CD4-positive, alpha-beta T cell treated with Interleukin-17A for 1 hour (primary cell): ENCODE results near the gene NRCAM.

Experiments used
- DNase-seq: peaks from one replicate; pipeline ENCODE4 v3.0.0-alpha.2; 2020

Gene NRCAM

DNA sequence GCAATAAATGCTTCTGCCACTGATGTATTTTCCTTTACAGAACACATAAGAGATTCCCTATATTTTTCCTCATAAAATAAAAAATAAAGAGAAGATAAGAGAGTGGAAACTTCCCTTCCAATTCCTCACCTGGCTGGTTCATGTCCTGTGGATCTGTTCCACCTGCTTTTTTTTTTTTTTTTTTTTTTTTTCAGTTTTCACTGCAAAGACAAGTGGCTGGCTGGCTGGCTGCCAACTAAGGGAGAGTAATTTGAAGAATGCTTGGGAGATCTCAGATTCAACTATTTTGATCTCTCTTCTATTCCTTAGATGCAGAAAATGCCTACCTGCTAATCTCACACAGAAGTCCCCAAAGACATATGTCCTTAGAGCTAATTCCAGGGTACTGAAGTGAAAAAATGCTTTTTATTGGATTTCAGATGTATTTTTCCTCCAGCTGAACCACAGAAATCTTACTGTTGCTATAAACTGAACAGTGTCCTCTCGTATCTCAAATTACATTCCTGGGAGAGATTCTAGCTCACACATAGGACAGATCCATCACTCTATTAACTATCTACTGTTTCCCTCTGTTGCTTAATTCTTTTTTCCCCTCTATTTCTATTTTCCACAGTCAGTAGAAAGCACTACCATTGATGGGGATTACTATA is 120.8 kb downstream of the NRCAM start:
- no peak for DNase-seq

DNA sequence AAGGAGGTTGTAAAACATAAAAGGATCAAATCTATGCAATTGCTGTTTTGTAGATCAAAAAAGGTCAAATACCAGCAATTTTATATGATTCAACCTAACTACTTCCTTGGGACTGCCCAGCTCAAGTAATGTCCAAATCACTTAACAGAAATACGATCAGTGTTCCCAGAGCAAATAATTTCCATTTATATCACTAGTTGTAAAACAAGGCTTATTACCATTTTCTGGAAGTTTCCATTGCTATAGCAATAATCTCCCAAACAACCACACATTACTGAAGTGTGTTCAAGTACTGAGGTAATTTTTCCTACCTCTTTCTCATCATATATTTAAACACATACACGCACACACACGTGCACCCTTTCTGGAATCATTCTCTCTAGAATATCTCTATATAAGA is 123.3 kb downstream of the NRCAM start:
- no peak for DNase-seq

DNA sequence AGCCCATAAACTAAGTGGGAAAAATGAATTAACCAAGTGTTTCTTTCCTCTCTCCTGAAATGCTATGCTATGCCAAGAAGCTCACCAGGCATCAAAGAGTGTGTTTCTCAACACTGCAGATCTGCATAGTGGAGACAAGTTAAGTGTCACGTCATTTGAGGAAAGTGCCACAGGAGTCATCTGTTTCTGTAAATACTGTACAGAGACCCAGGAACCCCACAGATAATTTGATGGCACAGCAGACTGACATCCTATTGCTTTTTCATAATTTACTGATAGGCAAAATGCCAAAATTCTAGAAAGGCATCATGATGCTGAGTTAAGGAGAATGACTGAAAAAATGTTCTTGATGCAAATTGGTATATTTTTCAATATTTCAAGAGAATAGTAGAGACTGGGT is 124.3 kb downstream of the NRCAM start:
- no peak for DNase-seq

DNA sequence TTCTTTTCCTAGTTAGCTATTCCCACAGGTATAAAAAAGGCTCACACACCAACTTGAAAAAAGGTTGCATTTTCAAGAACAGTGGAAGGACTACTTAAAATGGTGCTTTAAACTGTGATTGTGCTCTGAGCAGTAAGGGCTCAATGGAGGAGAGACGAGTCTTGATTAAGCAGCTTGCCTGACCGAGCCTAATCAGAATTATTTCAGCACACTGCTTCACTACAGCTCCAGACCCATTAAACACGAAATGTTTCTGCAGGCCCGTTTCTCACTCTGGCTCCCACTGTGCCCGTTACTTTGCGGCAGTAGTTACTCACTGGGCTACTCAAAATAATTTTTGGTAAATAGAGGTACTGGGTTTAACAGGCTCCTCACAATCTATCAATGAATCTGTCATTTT is 126.0 kb downstream of the NRCAM start:
- DNase-seq = no peak

DNA sequence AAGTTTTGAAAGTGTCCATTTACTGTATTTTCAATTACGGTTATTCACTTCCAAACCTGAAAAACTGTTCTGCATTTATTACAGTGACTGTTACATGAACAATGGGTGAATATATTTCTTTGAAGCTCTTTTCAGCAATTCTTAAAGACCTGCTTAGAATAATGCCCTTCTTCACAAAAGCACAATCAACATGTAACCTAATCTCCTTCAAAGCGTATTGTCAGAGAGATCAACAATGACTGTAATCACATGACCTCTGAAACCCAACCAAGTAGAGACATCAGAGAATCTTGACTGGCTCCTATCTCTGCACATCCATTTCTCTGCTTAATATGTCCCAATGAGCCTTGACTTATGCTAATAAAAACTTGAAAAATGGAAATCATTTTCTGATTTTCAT is 126.7 kb downstream of the NRCAM start:
- DNase-seq = no peak

DNA sequence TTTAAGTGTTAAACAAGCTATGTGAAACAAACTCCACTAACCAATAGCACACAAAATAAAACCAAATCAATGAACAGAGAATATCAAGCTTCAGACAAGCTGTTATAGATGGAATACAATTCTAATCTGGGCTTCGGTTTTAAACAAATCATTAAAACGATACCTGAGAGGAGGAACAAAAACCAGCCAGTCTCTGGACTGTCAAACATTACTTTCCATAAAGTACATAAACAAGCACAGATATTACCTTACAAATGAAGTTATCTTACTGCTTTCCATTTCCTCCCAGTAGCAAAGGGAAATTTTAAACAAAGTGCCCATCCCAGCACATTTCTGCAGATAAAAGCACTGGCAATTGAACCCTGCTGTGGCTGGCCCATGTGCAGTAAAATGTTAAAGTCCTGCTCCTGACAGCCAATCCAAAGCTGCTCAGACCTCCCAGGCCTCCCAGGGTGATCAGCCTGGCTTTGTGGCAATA is 128.0 kb downstream of the NRCAM start:
- DNase-seq = no peak

DNA sequence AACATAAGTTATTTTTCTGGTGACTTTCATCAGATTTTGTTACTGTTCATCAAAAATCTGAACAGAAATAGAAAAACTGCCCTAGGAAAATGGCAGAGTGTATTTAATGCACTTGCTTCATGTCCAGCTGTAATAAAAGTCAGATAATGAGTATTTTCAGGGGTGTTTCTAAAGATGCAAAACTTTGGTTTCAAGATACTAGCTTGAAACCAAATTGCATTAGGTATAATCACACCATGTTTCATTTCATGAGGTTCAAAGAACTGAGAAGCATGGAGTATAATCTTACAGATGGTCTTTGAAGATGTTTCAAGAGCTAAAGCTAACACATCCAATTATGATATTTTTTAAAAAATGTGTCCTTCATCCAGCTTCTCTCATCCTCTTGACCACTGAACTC is 128.9 kb downstream of the NRCAM start:
- DNase-seq = no peak

DNA sequence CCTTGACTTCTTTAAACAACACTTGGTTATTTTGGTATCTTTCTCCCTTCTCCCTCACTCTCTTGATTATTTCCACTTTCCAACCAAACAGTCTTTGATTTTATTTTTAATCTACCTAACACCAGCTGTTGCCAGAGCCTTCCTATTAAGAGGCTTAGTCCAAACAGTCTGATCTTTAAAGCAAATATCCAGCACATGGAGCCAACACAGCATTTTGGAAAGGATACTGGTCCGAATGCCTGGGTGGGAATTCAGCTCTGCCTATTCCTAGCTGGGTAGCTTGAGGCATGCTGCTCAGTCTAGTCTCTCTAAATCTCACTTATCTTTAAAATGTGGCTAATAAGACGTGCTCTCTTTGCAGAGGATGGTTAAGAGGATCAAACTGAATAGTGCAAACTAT is 129.3 kb downstream of the NRCAM start:
- DNase-seq = no peak

DNA sequence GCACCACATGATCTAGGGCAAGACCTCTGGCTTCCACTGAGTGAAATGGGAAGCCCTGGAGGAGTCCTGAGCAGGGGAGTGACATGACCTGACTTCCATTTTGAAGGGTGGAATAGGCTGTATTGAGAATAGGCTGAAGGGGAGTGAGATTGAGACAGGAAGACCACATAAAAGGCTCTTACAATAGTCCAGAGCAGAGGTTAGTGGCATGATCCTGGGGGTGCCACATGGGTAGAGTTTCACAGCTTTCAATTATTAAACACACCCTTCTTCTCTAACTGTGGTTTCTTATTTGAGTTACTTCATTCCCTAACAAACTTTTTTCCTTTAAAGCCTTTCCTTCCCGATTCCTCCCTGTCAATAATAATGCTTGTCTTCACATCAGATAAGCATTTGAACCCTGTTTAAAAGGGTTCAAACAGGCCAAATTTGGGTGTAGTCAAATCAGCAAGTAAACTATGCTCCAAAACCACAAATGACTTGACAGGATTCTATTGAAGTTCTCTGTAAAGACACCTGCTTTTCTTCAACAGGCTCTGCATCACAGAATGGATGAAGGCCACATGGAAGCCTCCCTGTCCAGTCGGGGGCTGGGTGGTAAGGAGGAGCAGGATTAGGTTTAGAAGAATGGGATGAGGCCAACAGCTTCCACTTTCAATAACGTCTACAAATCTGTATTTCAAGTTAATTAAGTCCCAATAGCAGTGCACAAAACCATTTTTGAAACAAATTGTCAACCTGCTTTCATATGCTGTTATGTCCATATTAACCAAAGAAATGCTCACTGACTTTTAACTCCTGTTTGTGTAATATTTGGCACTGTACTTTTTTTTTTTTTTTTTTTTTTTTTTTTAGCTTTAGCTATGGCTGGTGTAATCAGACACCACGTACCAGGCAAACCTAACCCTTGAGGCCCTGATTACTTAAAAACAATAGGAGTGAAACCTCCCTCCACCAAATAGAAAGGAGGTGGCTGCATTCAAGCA is 131.9 kb downstream of the NRCAM start:
- DNase-seq = no peak

DNA sequence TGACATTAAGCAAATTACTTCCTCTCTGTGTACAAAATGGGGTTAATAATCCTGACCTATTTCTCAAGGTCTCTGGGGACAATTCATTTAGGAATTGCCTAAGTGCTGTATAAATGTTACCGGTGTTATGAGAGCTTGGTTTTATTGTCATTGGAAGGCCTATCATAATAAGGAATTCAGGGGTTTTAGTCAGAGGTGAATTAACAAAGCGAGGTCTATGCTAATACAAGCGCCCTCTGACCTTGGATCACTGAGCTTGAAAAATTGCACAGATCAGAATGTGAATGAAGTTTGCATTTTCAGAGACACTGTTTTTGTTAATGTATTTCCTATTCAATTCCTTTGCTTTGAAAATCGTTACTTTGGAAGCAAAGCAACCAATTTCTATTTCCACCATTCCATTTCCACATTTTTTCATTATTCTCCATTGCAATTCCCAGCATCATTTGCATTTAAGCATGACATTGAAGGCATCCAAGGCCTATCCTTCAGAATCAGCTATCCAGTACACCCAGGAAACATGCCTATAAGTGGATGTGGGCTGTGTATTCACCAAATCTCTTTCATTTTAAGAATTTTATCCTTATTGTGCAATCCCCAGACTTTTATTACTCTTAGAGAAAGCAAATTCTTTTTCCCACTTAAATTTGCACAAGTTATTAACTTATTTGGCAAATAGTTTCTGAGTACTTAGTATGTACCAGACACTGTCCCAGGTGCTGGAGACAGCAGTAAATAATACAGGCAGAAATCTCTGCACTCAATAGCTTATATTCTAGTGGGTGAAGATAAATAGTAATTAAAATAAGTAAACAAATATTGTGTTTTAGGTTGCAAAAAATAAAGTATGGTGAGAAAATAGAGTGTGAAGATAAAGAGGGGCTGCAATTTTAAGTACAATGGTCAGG is 133.1 kb downstream of the NRCAM start:
- DNase-seq = no peak

DNA sequence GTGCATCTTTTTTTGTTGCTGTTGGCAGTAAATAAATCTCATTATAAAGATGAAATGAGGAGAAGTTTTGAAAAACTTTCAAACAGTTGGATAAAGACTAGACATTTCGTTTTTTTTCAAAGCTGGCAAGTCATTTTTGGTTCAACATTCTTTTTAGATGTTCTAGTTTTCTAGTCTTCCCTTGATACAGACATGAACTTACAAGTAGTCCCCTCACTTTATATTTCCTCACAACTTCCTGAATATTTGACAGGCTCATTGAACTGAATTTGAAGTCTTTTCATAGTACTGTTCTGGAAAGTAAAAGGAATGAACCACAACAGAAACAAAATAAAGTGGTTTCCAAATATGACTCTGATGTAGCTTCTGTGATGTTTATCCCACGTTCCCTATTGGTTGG is 134.2 kb downstream of the NRCAM start:
- DNase-seq = no peak

DNA sequence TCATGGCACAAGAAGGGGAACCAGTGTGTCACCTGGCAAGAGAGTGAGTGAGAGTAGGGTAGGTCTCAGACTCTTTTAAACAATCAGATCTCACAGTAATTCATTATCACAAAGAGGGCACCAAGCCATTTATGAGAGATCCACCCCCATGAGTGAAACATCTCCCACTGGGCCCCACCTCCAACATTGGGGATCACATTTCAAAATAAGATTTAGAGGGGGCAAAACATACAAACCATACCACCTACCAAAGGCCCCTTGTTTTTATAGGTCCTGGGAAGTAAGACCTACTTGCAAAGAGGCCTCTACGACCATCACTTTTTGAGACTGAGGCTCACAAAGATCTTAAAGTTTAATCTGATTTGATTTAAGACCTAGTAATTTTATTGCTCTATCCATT is 134.9 kb downstream of the NRCAM start:
- DNase-seq = no peak

DNA sequence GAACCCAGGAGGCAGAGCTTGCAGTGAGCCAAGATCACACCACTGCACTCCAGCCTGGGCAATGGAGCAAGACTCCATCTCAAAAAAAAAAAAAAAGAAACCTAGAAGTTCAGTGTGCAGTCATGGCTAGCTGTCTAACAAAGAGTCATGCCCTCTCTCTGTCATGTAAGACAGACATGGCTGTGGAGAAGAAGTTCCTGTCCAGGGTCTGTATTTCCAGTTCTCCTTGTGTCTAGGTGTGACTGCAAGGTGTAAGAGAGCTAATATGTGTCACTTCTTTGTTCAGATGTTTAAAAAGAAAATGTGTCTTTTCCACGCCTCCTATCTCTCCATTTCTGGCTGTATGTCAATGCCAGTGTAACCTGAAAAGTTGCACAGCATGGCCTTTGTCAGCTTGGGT is 139.5 kb downstream of the NRCAM start:
- no peak for DNase-seq

DNA sequence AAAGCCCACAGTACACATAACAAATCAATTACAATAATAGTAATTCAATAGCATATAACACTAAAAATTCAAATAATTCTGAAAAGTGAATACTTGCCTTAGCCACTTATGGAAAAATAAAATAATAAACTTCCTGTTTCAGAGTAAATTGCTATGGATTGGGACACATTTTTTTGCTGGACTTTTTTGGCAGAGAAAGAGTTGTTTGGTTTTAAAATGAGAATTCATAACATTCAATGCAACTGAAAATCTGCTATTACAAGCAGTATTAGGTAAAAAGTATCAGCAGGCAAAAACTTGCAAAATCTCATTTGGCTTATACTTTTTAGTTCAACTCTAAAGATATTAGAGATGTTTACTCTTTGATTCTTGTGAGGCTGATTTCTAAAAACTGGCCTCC is 141.7 kb downstream of the NRCAM start:
- DNase-seq = no peak

DNA sequence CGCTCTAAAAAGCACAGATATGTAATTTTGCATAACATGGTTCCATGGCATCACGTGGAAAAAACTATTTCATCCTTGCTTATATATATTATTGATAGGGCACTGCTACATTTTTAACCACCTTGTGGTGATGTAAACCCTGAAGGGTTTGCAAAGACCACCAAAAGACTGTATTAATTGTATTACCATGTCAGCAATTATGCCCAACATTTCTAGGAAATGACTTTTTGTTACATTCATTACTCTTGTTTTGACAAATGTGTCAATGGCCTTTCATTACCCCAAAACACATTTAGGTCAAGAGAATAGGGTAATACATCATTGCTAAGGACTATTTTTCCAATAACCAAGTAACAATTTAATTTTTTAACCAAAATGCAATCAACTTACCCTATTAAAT is 142.2 kb downstream of the NRCAM start:
- no peak for DNase-seq

DNA sequence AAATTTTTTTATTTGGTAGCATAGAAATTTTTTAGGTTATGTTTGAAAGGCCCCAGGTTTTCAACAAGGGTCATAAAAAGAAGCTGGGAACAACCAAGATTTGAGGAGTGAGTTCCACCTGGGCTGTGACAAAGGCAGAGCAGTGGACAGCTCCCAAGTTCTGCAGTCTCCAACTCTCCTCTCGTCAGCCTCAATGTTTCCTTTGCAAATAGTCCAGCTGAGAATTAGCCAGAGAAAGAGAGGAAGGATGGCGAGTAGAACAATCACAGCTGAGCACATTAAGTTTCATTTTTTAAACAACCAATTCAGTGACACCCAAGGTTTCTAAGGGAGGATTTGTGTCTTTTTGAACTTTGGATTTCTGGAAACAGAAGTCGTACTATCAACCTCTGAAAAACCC is 143.2 kb downstream of the NRCAM start:
- no peak for DNase-seq

DNA sequence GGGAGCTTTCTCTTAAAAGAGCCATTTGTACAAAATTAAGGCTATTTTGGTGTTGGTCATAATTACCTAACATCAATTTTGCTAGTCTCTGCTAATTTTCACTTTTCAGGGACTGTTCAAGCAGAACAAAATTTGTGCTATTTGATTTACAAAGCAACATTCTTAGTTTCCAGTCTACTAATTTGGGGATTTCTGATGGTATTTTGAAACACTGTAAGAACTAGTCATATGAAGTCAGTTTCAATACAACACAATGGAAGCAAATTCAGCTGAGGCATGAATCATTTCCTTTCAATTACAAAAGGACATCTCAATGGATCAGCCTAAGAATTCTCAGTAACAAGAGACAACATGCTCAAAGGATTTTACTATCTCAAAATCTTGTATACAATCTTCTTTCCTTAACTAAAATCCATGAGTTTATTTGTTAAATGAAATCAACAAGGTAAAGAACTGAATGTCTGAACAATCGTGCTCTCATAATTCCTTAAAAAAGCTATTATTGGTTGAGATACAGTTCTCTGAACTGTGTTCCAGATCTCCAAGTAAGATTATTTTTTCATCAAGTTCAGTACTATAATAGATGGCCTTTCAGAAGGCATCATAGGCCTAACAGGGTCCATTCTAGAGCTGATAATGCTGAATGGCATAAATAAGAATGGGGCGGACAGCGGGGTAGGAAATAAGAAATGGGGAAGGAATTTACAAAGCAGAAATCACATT is 144.6 kb downstream of the NRCAM start:
- no peak for DNase-seq

DNA sequence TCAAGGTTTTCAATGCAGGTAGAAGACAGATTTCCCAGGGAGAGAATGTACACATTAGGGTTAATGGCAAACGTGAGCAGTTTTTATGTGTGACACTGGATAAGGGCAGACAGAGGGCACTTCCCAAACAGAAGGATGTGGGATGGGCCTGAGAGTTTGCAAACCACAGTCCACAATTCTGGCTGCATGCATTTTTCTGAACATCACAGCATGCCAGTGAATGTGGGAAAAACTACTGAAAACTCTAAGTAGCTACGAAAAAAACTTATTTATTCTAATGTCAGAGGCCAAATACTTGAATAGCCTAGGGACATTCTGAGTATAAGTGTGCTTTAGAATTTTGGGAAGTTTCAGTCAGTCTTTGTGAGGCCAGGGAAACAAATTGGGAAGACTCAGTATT is 145.9 kb downstream of the NRCAM start:
- DNase-seq = no peak

DNA sequence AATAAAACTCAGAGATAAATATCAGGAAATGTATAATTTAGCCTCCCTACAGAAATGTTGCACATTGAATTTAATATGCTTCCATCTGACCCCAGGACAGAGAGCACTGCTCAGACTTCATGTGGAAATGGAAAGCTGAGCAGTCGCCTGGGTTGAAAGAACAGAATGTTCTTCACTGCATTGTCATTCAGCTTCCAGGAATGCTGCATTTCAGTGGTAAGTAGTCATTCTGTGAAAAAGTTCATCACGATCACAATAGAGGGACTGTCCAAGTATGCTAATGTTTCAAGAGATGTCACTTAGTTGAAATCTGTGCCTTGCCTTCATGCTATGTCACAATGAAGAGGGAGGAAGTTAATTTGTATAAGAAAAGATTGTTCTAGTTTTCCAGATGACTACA is 147.3 kb downstream of the NRCAM start:
- no peak for DNase-seq

DNA sequence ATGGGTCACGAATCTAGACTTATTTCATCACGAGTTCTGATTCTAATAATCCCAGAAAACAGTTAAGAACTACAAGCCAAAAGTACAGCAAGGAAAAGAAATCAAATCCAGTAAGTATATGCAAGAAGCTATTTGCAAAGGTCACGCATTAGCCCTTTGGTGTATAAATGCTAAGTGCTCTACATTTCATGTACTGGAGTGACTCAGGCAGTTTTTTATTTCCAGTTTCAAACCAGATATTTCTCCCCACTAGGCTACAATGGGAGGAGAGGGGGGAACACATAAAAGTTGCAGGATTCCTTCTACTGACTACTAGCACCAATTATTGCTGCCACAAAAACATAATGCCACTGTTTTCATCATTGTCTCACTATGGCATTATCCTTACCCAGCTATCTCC is 148.0 kb downstream of the NRCAM start:
- no peak for DNase-seq

DNA sequence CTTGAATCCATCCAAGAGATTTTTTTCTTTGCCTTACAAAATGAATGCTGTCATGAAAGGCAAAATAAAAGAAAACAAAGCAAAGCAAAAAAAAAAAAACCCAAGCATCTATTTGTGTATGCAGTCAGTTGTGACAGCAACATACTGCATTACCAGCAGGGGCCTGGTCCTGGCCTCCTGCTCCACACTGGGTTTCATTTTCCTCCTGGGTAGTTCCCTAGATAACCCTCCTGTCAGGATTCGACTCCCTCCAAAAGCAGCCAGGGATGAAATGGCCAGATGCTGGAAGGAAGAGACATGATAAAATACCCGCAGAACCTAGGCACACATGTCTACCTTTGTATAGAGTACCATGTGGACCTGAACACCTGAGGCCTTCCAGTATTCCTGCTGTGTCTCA is 148.6 kb downstream of the NRCAM start:
- no peak for DNase-seq

DNA sequence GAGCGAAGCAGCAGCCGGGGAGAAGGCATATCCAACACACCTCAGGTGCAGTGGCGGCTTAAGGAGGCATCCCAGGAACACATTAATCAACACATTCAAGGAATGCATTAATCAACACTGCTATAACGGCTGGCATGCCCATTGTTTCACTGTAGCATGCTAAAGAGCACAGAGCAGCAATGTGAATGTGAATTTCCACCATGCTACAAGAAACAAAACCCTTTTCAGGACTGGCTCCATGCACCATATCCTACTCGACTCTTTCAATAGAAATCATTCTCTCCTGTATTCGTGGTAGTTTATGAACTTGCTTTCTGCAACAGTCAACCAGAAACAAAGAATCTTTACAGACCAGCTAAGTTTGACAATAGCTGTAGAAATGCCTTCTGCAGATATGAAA is 149.0 kb downstream of the NRCAM start:
- no peak for DNase-seq

DNA sequence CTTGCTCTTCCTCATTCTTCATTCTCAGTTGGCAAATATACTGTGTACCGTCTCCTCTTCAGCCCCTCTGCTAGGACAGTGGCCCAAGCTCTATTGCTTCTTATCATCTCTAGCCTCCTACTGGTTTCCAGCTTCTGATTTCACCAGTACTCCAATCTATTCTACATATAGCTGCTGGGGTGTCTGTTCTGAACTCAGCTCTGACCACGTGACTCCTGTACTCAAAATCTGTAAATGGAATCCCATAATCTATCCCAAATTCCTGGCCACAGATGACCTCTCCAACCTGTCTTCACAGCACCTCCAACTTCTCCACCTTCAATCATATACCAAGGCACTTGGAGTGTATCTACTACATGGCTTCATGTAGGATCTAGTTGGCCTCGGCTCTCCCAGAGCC is 152.9 kb downstream of the NRCAM start:
- no peak for DNase-seq
